IPS-NIHi7 (cell line): Measurements from ENCODE around the gene KIRREL3.

Experiments
- DNase-seq: peaks from one replicate; pipeline ENCODE4 v3.0.0; 2012; ENCODE audit warnings: mixed read lengths; ENCODE audit errors: extremely low spot score

The KIRREL3 gene

DNA sequence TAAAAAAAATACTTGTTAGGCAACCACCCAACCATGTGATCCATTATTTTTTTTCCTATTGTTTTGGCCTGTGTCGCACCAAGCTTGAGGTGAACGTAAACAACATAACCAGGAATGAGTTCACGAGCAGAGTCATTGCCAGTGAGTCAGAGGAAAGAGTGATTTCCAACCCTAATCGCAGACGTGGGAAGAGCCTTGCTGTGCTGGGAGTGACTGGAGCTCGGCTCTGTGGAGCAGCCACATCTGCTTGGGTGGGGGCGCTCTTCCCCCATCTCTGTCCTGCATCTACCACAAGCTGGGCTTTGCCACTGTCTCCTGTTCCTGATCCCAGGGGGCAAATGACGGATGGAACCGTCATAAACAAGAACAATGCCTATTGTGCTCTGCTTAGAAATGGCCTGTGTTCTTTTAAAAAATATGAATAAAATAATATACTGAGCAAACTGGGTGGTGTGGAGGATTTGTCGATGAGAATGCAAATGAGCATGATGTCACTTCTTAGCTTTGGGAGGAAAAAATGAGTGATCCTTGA lies 210.0 kb downstream of the KIRREL3 start:
- peak; percentile 72 for DNase-seq

DNA sequence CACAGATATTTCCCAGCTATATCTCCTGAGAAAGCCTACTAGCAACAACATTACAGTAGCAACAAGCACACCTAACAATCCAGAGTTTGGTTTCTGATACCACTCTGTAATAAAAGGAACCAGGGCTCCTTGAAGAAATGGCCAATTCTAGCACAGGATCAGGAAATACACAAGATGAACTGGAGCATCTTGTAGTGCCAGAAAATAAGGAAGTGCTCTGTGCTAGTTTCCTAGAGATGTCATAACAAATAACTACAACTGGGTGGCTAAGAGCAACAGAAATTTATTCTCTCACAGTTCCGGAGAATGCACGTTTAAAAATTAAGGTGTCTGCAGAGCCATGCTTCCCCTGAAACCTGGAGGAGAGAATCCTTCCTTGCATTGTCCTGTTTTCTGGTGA lies 217.8 kb downstream of the KIRREL3 start:
- DNase-seq: no peak

GRCh38 chr11:126781942-126782341 lies 218.6 kb downstream of the KIRREL3 start:
- peak; percentile 29 for DNase-seq

DNA sequence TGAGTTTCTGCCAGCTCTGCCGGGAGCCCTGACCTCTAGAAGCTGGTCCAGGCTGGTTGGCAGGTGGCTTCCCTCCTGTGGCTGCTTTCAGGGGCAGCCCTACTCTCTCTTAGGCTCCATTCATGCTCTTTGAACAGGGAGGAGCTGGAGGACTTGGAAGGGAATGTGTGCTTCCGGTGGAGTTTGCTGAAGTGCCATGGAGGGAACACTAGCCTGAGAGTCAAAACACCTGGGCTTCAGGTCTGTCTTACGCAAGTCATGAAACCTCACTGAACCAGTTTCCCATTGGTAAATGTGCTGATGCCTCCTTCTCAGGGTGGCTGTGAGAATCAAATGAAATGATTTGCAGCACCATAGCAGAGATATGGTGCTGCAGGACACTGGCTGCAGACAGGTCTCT lies 224.5 kb downstream of the KIRREL3 start:
- DNase-seq: no peak

- DNase-seq: no peak
These were observed 228.3 kb downstream of the KIRREL3 start for GRCh38 chr11:126772267-126772666.

DNA sequence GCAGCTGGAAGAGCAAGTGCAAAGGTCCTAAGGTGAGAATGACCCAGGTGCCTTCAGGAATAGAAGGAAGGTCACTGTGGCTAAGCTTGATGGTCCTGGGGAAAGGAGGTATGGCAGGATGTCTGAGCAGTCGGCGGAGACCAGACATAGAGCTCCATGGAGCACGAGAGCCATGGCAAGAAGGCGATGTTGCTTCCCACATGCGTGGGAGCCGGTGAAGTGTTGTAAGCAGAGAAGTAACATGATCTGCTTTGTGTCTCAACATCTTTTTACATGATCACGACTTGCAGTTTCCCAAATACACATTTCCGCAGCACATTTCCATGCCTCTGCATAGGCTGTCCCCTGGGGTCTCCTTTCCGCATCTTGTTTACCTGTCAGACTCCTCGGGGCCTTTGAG lies 231.9 kb downstream of the KIRREL3 start:
- DNase-seq: no peak

- peak; percentile 44 for DNase-seq
These were observed 234.1 kb downstream of the KIRREL3 start for GRCh38 chr11:126766440-126766839.

DNA sequence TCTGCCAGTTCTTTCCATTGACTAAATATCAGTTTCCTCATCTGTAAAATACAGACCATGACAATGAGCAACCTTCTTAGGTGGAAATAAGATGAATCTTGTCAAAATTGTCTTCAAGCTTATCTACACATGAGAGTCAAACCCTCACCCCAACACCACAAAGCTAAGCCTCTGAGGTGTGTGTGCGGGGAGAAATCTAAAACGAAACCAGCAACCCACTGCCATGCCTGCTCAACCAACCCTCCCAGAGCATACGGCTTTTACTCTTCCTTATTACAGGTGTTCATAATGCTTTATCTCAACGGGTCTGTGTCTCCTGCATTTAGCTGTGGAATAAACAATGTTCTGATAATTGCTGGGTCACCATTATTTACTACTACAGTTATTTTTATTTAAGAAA lies 235.4 kb downstream of the KIRREL3 start:
- no peak for DNase-seq

GRCh38 chr11:126764231-126764630 lies 236.3 kb downstream of the KIRREL3 start:
- DNase-seq: peak; percentile 41

GRCh38 chr11:126756855-126757254 lies 243.7 kb downstream of the KIRREL3 start:
- DNase-seq: no peak

DNA sequence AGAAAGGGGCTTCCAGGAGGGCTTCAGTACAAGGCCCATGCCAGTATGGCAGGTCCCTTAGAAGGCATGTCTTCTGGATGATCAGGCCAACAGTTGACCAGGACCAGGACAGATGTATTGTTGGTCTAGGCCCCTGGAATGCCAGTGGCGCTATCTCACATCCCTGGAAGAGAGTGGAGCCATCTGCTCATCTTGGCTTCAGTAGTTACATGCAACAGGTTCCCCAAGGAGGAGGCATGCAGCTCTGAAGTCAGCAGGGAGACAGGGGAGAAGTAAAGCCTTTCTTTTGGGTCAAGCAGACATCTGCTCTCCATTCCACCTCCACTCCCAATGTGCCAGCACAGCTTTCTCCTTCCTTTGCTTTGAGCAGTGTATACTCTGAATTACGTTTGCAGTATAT lies 244.1 kb downstream of the KIRREL3 start:
- DNase-seq: no peak

DNA sequence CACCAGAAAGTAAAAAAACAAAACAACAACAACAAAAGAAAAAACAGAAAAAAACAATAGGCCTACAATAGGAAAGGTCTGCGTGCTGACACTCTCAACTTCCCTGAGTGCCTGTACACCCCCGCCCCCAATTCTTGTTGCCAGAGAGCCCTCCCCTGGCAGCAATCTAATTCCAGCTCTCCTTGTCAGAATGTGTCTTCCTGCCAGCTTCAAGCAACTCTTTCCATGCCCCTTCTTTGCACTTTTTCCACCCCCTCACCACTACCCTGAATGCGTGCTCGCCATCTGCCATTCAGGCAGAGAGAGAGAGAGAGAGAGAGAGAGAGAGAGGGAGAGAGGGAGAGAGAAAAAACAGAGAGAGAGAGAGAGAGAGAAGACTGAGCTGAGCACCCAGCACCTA lies 245.0 kb downstream of the KIRREL3 start:
- no peak for DNase-seq

DNA sequence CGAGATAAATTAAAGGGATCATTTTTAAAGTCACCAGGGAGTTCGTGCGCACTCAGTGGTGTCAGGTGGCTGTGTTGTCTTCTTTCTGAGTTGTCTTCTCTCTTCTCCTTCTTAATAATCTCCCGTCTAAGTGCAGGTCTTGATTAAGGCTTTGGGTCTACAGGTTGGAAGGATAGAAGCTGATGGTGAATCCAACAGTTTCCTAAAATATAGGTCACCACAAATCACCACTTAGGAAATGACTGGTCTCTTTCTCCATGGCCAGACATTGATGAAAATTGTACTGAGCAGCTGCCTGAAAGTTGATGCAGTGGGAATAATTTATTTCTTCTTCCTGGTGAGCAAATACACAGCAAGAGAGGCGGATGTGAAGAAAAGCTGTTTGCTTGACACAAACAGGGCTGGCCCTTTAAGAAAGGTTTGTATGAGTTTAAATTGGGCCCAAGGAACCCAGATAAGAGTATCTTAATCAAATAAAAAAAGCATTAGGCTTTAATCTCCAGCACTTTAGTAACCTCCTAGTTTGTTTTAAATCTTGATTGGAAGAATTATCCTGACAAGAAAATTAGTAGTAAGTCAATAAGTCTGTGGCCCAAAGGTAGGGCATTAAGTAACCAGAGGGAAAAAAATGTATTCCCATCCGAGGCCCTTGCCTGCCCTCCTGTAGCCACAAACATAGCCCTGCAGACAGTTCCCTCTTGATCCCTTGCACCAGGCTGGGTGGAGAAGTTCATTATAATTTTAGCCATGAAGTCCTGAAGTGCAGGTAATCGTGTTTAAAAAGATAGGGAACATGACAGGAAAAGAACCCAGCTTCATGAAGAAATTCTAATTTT lies 245.8 kb downstream of the KIRREL3 start:
- no peak for DNase-seq

DNA sequence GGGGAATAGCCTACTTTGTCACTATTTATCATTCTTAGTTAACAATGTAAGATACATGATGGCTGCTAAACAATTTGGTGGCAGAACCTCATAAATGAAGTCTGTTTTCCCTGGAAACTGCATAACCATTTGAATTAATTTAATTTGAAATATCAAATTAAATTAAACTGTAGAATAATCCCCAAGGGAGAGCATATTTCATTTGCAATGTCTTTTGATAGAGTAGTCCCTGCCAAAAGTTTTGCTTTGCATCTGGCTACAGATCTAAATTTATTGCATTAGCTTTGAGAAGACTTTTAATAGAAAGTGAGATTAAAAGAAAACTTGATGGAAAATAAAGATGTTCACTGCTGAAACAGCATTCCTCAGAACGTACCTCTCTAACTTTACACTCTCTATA lies 246.6 kb downstream of the KIRREL3 start:
- no peak for DNase-seq

DNA sequence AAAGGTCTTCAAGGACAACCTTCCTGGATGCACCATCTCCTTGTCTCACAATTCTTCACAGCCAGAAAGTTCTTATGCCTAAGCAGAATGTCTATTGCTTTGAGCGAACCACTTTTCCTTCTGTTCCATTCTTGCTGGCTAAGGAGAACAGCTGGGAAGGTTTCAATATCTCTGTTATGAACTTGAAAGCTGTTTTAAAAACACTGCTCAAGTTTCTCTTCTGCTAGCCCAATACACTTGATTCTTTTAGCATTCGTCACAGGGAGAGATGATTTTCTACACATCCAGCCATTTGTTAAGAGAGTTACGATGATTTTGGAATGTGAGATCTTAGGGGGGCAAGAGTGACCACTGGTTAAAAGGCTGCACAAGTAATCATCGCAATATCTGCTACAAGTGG lies 249.3 kb downstream of the KIRREL3 start:
- DNase-seq: no peak

DNA sequence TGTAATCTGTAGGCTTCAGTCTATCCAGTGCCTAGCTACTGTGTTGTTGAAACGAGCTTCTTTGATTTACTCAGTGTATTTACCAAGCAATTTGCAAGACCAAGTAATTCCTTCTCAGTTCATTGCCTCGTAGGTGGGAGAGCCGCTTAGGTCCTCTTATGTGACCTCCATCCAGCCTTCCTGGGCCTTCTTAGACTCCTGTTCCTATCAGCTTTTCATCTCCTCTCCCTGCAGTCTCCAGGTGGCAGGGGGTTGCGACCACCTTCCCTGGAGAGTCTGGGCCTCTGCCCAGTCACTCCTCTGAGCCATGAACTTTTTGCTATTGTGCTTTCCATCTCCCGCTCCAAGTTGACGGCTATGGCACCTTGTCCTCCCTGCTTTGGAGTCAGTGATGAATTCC lies 251.8 kb downstream of the KIRREL3 start:
- no peak for DNase-seq

DNA sequence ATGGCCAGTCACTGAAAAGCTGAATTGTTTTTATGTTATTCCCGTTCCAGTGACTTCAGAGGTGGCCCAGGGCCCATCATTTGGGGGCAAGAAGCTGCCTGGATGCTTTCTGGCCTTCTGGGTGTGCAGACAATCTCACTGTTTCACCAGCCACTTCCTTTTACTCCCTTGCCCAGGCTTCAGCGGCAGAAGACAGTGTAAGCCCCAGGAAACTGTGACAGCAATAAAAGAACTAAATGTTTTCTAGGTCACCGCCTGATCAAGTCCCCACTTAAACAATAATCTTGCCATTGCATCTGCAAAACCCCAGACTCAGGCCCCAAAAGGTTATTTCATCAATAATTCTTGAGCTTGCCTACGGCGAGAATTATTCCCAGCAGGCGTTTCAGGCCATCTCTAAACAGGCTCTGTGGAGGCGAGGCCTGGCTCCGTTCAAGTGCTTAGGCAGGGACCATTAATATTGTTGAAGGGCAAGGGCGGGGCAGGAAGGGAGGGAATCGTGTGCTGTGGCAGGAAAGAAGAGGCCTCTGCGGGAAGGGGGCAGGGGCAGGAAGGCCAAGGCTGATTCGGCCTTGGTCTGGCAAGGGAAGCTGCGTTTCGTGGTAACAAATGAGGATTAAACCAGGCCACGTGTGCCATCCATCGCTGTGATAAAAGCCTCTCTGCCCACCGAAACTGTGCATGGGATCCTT lies 252.3 kb downstream of the KIRREL3 start:
- DNase-seq: no peak

- DNase-seq: no peak
These were observed 253.3 kb downstream of the KIRREL3 start for GRCh38 chr11:126747315-126747714.

- DNase-seq: no peak
These were observed 254.1 kb downstream of the KIRREL3 start for GRCh38 chr11:126746443-126746842.

- no peak for DNase-seq
These were observed 255.9 kb downstream of the KIRREL3 start for GRCh38 chr11:126744699-126745098.

DNA sequence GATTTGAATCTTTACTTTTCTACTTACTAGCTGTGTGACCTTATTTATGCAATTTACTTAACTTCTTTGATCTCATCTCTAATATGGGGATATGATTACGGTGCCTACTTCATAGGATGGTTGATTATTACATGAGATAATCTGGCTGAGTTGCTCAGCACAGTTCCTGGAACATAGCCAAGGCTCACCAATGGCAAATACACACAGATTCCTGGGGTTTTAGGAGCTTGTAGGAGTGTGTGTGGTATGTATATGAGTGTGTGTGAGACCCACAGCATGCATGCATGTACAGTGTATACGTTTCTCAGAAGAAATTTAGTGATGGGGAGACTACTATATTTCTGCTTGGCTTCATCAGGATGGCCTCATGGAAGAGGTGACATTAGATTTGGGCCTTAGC lies 256.9 kb downstream of the KIRREL3 start:
- DNase-seq: no peak

- DNase-seq: no peak
These were observed 258.0 kb downstream of the KIRREL3 start for GRCh38 chr11:126742582-126742981.

GRCh38 chr11:126740846-126741245 lies 259.7 kb downstream of the KIRREL3 start:
- DNase-seq: peak; percentile 39
